Cardiac fibroblast (primary cell): Measurements from ENCODE around the gene AADACL4.

Experiments used
- DNase-seq, 2 donors: peaks; one replicate each; pipeline versions ENCODE4 v3.0.0 to v3.0.0-alpha.2; 2010; ENCODE audit warnings: low read depth in 2 of 2
- H3K4me3 ChIP-seq, 2 donors: replicated peaks in 1 of 2; 1 replicate in 1 of 2; 2 replicates in 1 of 2; pipeline ENCODE4 v1.5.1; 2011; ENCODE audit warnings: low read depth in 2 of 2, low read length in 2 of 2, mild to moderate bottlenecking in 2 of 2, moderate library complexity in 1 of 2
- TF ChIP-seq, protein P1 (sequence below): IDR thresholded peaks from one replicate; pipeline ENCODE4 v1.5.1; 2011; ENCODE audit warnings: low read depth, mild to moderate bottlenecking, low read length, inconsistent platforms

The AADACL4 gene

DNA sequence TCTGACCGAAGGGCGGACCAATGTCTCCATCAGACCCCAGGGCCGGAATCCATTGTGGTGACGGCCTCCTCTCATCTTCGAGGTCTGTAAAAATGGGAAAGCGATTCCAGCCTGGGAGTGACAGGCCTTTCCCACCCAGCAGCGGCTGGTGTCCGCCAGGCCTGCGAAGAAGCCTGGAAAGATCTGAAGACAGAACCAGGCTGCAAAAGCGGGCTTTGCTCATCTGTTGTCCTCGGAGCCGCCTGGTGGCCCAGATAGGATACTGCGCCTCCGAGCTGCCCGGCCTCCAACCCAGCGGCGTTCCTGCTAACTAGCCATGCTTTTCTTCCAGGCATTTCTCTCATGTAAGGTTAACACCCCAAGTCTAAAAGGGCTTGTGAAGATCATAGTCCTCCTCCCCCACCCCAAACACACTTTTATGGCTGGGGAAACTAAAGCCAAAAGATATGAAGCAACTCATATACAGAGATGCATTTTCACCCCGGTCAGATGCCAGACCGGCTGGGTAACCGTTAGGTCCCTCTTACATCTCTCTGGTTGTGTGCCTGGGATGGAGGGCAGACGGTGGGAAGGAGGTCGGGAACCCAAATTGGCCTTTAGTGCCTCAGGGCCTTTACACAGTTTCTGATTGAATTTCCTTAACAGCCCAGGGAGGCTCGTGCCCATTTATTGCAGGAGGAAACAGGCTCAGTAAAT lies 23.9 kb upstream of the AADACL4 start:
- peak overlapping the region in 1 of 2 donors; percentile 78 for H3K4me3 ChIP-seq
- TF ChIP-seq, protein P1, sequence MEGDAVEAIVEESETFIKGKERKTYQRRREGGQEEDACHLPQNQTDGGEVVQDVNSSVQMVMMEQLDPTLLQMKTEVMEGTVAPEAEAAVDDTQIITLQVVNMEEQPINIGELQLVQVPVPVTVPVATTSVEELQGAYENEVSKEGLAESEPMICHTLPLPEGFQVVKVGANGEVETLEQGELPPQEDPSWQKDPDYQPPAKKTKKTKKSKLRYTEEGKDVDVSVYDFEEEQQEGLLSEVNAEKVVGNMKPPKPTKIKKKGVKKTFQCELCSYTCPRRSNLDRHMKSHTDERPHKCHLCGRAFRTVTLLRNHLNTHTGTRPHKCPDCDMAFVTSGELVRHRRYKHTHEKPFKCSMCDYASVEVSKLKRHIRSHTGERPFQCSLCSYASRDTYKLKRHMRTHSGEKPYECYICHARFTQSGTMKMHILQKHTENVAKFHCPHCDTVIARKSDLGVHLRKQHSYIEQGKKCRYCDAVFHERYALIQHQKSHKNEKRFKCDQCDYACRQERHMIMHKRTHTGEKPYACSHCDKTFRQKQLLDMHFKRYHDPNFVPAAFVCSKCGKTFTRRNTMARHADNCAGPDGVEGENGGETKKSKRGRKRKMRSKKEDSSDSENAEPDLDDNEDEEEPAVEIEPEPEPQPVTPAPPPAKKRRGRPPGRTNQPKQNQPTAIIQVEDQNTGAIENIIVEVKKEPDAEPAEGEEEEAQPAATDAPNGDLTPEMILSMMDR, result peak; percentile 94
- peak; percentile 91 for DNase-seq

DNA sequence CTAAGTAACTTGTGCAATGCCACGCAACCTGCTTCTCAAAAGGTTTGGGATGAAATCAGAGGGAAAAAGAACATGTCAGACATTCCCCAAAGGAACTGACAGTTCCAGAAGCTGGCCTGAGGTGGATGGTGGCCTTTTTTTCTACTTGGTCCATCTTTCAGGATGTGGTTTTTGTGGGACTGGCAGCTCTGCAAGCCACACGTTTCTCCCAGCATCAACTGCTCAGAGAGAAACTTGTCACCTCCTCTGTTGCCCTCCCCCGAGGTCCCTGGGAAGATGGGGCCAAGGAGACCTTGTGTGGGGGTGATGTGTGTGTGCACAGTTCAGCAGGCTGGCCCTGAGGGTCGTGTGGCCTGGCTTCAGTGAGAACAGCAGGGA lies 23.4 kb upstream of the AADACL4 start:
- TF ChIP-seq, protein P1, result no peak
- DNase-seq, result no peak
- no peak overlapping the region for H3K4me3 ChIP-seq

DNA sequence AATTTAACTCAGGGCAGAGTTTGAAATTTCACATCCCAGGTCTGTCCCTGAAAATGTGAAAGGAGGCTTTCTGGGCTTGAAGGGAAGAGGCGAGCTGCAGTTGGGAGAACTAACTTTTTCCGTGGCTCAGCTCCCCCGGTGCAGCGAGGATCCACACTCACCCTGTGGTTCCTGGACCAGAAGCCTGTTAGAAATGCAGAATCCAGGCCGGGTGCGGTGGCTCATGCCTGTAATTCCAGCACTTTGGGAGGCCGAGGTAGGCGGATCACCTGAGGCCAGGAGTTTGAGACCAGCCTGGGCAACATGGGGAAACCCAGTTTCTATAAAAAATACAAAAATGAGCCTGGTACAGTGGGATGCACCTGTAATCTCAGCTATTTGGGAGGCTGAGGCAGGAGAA lies 23.0 kb upstream of the AADACL4 start:
- DNase-seq, result no peak
- H3K4me3 ChIP-seq, result no peak overlapping the region
- TF ChIP-seq, protein P1, result no peak

DNA sequence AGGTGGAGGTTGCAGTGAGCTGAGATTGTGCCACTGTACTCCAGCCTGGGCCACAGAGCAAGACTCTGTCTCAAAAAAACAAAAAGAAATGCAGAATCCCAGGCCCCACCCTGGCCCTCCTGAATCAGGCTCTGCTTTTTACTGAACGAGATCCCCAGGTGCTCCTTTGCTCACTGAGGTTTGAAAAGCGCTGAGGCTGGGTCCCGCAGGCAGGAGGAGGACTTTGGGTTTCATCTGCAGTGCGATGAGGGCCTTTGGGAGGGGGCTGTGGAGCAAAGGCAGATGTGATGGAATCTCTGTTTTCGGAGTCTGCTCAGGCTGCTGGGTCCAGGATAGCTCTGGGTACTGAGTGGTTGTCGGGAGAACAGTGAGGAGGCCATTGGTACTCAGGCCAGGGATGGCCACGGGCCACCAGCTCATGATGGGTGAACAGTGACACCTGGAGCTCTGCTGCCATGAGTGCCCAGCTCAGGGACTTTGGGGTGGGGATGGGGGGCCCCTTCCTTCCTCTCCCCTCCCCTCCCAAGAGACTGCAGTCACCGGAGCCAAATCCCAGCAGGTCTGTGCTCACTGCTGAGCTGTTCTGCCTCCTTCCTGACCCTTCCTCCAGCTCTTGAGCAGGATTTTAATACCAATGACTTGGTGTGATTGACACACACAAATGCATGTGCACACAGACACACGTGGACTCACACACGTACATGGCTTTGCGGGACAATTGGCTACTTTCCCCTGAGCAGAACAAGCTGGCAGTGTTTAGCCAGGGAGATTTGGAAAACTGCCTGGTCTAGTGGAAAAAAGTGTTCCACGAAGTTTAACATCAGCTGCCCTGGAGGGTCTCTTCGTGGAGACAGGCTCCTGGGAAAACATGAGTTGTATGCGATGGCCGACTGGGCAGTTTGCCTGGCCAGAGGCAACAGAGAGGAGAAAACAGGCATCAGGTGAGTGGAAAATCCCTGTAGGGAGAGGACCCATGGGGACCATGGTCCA lies 22.2 kb upstream of the AADACL4 start:
- no peak overlapping the region for H3K4me3 ChIP-seq
- DNase-seq, result peak in 1 of 2 donors; percentile 57
- TF ChIP-seq, protein P1, result no peak

DNA sequence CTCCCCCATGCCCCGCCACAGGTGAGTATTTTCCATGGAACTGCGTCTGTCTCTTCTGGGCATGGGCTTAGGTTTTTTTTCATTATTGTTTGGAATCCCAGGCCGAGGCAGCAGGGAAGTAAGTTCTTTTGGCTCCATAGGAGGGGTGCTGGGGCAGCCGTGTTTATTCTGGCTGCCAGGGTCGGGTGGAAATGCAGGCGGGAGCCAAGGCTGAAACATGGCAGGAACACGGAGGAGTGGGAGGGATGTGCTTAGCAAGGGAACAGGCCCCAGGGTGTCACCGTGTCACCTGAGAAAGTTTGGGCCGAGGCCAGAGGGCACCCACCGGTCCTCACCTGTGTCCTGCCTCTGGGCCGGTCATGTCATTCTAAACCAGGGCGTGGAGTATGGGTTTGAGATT lies 21.4 kb upstream of the AADACL4 start:
- no peak overlapping the region for H3K4me3 ChIP-seq
- DNase-seq, result no peak
- TF ChIP-seq, protein P1, result no peak

DNA sequence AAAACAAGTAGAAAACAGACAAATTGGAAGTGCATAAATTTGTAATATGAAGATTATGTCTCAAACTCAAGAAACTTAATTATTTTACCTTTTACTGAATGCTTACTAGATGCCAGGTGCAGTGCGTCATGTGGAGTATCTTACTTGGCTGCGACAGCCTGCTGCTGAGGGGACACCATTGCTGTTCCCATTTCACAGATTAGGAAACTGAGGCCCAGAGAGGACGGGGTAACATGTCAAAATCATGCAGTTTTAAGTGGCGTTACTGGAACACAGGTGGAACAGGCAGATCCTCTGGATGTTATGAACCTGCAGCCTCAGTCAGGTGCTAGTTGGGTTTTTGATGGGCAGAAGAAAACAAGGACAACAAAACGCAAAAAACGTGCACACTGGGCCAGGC lies 18.6 kb upstream of the AADACL4 start:
- H3K4me3 ChIP-seq, result no peak overlapping the region
- no peak for DNase-seq
- TF ChIP-seq, protein P1, result no peak
